Psoas muscle (tissue), 8 donors: ENCODE data around the gene COL13A1. TPM values are rescaled to one million over a fixed set of nuclear protein-coding genes. Genes with fewer than 3 reads are reported as not detected.

ENCODE experiments used
- ATAC-seq, 4 donors: fragments of 200-7000 bp; cut with Tn5 transposase; one replicate each; pipeline ENCODE4 v1.9.1; 2020; ENCODE audit warnings: moderate library complexity in 3 of 4, mild to moderate bottlenecking in 2 of 4
- DNase-seq, 2 donors: peaks; one replicate each; pipeline ENCODE4 v3.0.0-alpha.2; 2020
- H3K27ac ChIP-seq: fragments of 200-600 bp; one replicate; pipeline ENCODE4 v1.8.0; 2022
- H3K27me3 ChIP-seq, 3 donors: fragments of 200-600 bp in 1 of 3; one replicate each; pipeline versions ENCODE4 v1.6.1 to v1.8.0; 2013 to 2022; ENCODE audit warnings: low read length in 2 of 3, mild to moderate bottlenecking in 2 of 3, moderate library complexity in 1 of 3; ENCODE audit not compliant: insufficient read depth in 3 of 3
- H3K36me3 ChIP-seq, 2 donors: fragments of 200-600 bp in 1 of 2; one replicate each; pipeline versions ENCODE4 v1.6.1 to v1.8.0; 2013 to 2022; ENCODE audit warnings: low read depth in 1 of 2, mild to moderate bottlenecking in 1 of 2, moderate library complexity in 1 of 2; ENCODE audit not compliant: insufficient read depth in 1 of 2
- H3K4me1 ChIP-seq: fragments of 200-600 bp; one replicate; pipeline ENCODE4 v1.8.0; 2022
- H3K4me3 ChIP-seq: fragments of 200-600 bp; one replicate; pipeline ENCODE4 v1.8.0; 2022; ENCODE audit warnings: mild to moderate bottlenecking
- H3K9me3 ChIP-seq: fragments of 200-600 bp; one replicate; pipeline ENCODE4 v1.8.0; 2022
- WGBS, 3 donors: extraction: QIAGEN DNeasy Blood & Tissue Kit; methylation state at CpG; one replicate each; pipeline versions ENCODE4 v1.1.6 to v1.1.7; 2013; 5-methylcytosine and 5-hydroxymethylcytosine counted together
- intact Hi-C, 2 donors: fragments of 100-400 bp; cut with DNase I; formaldehyde crosslinking; loops; one replicate each; pipeline versions ENCODE4 v1.11.0 to v1.14.2; 2022
- polyA plus RNA-seq, 3 donors: library from polyadenylated mRNA; stranded (reverse); fragments of 200-250 nt; gene quantifications; one replicate each; pipeline ENCODE4 v1.2.3, GENCODE V29; 2013
- total RNA-seq, 4 donors: library from RNA; stranded (reverse); fragmentation: NEBNext Ultra II Directional in 2 of 4; extraction: Animal tissue kit (Norgen Biotek cat#: 25700) in 2 of 4; gene quantifications; one replicate each; pipeline versions ENCODE4 v1.2.1 to v1.2.4, GENCODE V29; 2021 to 2023
- TF ChIP-seq, protein P1 (sequence below): fragments of 200-600 bp; IDR thresholded peaks from one replicate; pipeline ENCODE4 v1.8.0; 2022; ENCODE audit warnings: antibody characterized with exemption
- donor health status: healthy with polysubstance abuse.
- donor health status: DM: no; HTN: no; CAD: no; lungs with moderate emphysema.
- donor health status: Bipolar disorder and iron deficiency.
- donor health status: healthy.
- donor health status: DM: yes; HTN: yes; CAD: no.
- donor health status: DM: no; HTN: no; CAD: no.
- donor health status: DM: no; HTN: no; CAD: no.
- donor health status: DM: yes; HTN: yes; CAD: no.

The COL13A1 gene
- total and polyA plus RNA-seq, 7 donors, result 0.35 to 10.7 (median 2.6) TPM

DNA sequence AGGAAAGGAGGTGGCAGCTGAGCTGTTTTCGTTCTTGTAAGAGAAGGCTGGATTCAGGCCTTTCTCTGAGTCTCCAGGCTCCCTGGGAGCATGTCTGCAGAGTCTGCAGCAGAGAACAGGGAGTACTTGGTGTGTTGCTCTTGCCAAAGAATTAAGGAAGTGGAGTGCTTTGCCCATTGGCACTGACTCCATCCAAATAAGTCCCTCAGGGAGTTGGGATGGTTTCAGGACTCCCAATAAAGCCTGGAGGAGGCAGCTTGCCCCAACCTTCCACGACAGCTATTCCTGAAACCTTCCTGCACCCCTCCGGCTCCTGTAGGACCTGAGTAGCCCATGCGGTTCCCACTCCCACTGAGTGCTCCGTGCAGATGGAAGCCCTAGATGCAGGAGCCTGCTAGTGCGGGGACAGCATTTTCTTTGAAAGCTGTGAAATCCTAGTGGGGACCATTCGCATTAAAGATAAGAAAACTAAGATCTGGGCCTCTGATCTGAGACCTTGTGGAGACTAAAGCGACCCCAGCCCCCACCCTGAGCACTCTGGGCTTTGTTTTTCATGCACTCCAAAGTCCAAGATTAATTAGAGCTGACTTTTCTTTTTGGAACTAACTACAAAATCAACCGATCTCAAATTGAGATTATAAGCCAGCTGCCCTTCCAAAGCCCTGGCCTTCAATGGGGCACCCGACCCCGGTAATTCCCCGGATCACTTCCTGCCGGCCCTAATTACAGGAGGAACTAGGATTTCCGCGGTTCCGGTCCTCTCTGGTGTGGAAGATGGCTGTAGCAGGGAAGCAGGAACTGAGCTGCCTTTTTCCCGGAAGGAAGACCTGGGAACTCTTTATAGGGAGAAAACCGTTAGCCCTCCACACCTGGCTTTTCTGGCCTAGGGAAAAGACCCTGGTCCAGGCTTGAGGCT lies 110.2 kb downstream of the COL13A1 start:
- Histone ChIP-seq H3K4me3 (no peak overlapping the region), H3K36me3 (no peaks in the 10 kb centered on the region), H3K4me1 (peaks cover 18% of the 10 kb centered on the region), H3K27ac (no peak overlapping the region), H3K9me3 (no peaks in the 10 kb centered on the region), H3K27me3 (no peaks in the 10 kb centered on the region)
- peak in 1 of 2 donors; percentile 66 for DNase-seq
- peak in 3 of 4 donors; percentile 35 to 86 (median 68) for ATAC-seq
- WGBS, 3 donors, result 37 to 68% (median 50%) methylated on average over 18 of the region's 18 CpGs
- intact Hi-C loops, result loop anchor here (5.0 to 10.0 kb wide), 3 partner anchors 127 to 265 kb away; no protein-coding TSS in a partner anchor
- TF ChIP-seq, protein P1, sequence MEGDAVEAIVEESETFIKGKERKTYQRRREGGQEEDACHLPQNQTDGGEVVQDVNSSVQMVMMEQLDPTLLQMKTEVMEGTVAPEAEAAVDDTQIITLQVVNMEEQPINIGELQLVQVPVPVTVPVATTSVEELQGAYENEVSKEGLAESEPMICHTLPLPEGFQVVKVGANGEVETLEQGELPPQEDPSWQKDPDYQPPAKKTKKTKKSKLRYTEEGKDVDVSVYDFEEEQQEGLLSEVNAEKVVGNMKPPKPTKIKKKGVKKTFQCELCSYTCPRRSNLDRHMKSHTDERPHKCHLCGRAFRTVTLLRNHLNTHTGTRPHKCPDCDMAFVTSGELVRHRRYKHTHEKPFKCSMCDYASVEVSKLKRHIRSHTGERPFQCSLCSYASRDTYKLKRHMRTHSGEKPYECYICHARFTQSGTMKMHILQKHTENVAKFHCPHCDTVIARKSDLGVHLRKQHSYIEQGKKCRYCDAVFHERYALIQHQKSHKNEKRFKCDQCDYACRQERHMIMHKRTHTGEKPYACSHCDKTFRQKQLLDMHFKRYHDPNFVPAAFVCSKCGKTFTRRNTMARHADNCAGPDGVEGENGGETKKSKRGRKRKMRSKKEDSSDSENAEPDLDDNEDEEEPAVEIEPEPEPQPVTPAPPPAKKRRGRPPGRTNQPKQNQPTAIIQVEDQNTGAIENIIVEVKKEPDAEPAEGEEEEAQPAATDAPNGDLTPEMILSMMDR, result no peak

DNA sequence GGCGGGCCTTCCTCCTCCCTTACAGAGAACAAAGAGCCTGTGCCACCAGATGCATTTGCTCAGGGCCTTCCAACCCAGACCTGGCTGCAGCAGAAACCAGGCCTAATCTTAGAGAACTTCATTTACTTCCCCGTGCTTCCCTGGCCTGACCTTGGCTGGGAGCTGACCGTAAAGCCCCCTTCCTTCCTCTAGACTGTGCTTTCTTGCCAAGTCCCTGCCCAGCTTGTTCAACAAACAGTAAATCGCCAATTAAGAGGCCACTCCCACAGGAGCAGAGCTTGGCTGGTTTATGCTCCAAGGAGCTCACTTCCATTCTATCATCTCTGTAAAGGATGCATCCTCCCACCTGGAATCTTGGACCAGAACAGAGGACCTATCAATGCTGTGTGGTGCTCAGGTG lies 110.9 kb downstream of the COL13A1 start:
- H3K27me3 ChIP-seq, result no peaks in the 10 kb centered on the region
- H3K27ac ChIP-seq, result no peak overlapping the region
- H3K36me3 ChIP-seq, result no peaks in the 10 kb centered on the region
- peaks cover 18% of the 10 kb centered on the region for H3K4me1 ChIP-seq
- DNase-seq, result no peak
- TF ChIP-seq, protein P1, result no peak
- intact Hi-C loops, result loop anchor here (5.0 to 10.0 kb wide), 3 partner anchors 128 to 265 kb away; no protein-coding TSS in a partner anchor
- H3K9me3 ChIP-seq, result no peaks in the 10 kb centered on the region
- H3K4me3 ChIP-seq, result no peak overlapping the region
- no peak for ATAC-seq
- 63 to 71% (median 67%) methylated on average over 4 of the region's 4 CpGs for WGBS, 3 donors

DNA sequence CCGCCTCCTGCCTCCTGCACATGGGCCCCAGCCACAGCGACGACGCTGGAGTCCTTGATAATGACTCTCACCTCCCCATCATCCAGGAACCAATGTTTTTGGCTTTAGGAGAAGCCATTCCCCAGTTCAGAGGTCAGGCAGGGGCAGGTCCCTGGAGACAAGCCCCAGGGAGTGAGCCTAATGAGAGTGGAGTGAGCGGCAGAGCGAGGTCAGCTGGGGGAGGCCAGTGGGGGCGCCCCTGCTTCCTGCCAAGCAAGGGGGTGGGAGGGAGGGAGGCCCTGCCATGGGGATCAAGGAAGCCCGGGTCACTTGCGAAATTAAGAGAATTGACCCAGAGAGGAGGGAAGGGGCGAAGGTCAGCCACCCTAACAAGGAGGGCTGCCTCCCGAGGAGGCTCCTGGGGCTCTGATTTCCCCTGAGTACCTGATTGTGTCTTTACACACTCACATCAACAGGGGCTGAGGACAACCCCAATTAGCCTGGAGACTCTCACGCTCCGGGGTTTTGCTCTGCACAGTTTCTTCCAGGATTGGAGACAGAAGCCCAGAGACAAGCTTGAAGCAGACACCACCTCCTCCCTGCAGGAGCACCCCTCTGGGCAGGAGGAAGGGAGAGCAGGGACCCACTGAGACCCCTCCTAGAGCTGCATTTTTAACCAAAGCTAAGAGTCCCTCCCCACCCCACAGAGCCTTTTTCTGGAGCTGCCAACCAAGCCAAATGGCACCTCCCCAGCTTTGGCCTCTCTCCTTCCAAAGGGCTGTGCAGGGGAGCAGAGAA lies 112.1 kb downstream of the COL13A1 start:
- TF ChIP-seq, protein P1, result no peak
- intact Hi-C loops, result loop anchor here (2.0 to 10.0 kb wide), 4 partner anchors 127 to 266 kb away; no protein-coding TSS in a partner anchor
- Histone ChIP-seq H3K4me3 (no peak overlapping the region), H3K9me3 (no peaks in the 10 kb centered on the region), H3K36me3 (no peaks in the 10 kb centered on the region), H3K27ac (no peak overlapping the region), H3K27me3 (peaks cover 0 to 2% (median 0%) of the 10 kb centered on the region in 3 donors), H3K4me1 (peaks cover 18% of the 10 kb centered on the region)
- DNase-seq (no peak), ATAC-seq (no peak)
- 82 to 88% (median 85%) methylated on average over 13 of the region's 13 CpGs for WGBS, 3 donors

DNA sequence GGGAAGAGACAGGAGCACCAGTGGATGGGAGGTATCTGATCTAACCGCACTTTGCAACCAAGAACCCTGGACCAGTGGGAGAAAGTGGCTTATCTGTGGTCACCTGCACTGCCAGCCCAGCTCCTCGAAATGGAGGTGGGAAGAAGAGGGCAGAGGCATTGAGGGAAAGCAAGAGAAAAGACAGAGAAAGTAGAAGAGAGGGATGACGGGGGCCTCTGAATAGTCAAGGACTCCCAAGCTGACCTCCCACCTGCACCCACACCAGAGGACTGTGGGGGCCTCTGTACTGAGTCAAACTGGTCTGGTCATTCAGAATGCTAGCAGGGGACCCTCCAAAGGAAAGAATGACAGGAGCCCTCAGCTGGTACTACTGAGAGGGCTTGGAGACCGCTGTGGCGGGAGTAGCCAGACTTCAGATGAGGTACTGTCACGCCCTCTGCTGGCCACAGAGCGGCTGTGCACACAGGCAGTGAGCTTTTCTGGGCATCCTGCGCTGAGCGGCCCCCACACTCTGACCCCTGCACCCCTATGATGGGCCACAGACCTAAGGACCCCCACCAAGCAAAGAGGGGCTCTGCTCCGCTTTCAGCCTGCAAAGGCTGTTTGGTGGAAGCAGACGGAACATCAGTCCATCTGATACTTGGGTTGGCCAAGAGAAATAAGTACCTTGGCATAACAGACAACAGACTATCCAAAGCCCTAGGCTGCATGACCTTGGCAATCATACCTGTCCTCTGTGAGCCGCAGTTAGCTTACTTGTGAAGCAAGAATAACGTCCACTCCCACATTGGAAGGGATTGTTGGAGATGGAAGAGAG lies 112.9 kb downstream of the COL13A1 start:
- peaks cover 0 to 2% (median 0%) of the 10 kb centered on the region in 3 donors for H3K27me3 ChIP-seq
- intact Hi-C loops, result loop anchor here (2.0 to 10.0 kb wide), 4 partner anchors 128 to 267 kb away; no protein-coding TSS in a partner anchor
- peaks cover 0 to 2% of the 10 kb centered on the region in 2 donors for H3K36me3 ChIP-seq
- TF ChIP-seq, protein P1, result peak; percentile 93
- 24 to 32% (median 28%) methylated on average over 13 of the region's 13 CpGs for WGBS, 3 donors
- H3K4me3 ChIP-seq, result no peak overlapping the region
- peak; percentile 70 to 87 for DNase-seq
- ATAC-seq, result peak; percentile 84 to 89 (median 88)
- H3K9me3 ChIP-seq, result no peaks in the 10 kb centered on the region
- no peak overlapping the region for H3K27ac ChIP-seq
- peaks cover 18% of the 10 kb centered on the region for H3K4me1 ChIP-seq
